Parathyroid adenoma (tissue), 2 donors: ENCODE measurements around the gene PCDHGA9.
"Not testable (repeated sequence)": the region's sequence is repeated elsewhere in the genome, so short reads cannot be mapped to it uniquely, and the experiment has no call there.

ENCODE experiments used
- H2AFZ ChIP-seq: fragments of 300-600 bp; sonication (generic); one replicate; pipeline ENCODE4 v1.7.0; 2017; ENCODE audit warnings: antibody characterized with exemption, mild to moderate bottlenecking
- H3K27ac ChIP-seq: fragments of 300-600 bp; sonication (generic); one replicate; pipeline ENCODE4 v1.7.0; 2017
- H3K27me3 ChIP-seq: fragments of 300-600 bp; sonication (generic); one replicate; pipeline ENCODE4 v1.7.0; 2017; ENCODE audit warnings: low read length; ENCODE audit not compliant: control insufficient read depth, insufficient read depth
- H3K36me3 ChIP-seq: fragments of 300-600 bp; sonication (generic); one replicate; pipeline ENCODE4 v1.7.0; 2017; ENCODE audit warnings: low read length; ENCODE audit not compliant: control insufficient read depth, insufficient read depth
- H3K4me1 ChIP-seq: fragments of 300-600 bp; sonication (generic); one replicate; pipeline ENCODE4 v1.7.0; 2017; ENCODE audit warnings: control low read depth
- H3K4me2 ChIP-seq: fragments of 300-600 bp; sonication (generic); one replicate; pipeline ENCODE4 v1.7.0; 2017; ENCODE audit warnings: low read length
- H3K4me3 ChIP-seq: fragments of 300-600 bp; sonication (generic); one replicate; pipeline ENCODE4 v1.7.0; 2017; ENCODE audit warnings: low read depth, low read length
- H3K79me2 ChIP-seq: fragments of 300-600 bp; sonication (generic); one replicate; pipeline ENCODE4 v1.7.0; 2017; ENCODE audit warnings: control low read depth
- H3K9ac ChIP-seq: fragments of 300-600 bp; sonication (generic); one replicate; pipeline ENCODE4 v1.7.0; 2017; ENCODE audit warnings: mild to moderate bottlenecking
- H3K9me3 ChIP-seq: fragments of 300-600 bp; sonication (generic); one replicate; pipeline ENCODE4 v1.7.0; 2017; ENCODE audit warnings: low read length; ENCODE audit not compliant: control insufficient read depth
- CTCF ChIP-seq: fragments of 300-600 bp; sonication (generic); IDR thresholded peaks from one replicate; pipeline ENCODE4 v1.7.0; 2017; ENCODE audit warnings: antibody characterized with exemption, mild to moderate bottlenecking
- donor health status: primary hyperparathyroidism.

Gene PCDHGA9

GRCh38 chr5:141422742-141423291 lies 20.2 kb downstream of the PCDHGA9 start:
- Histone ChIP-seq H3K79me2 (no peaks in the 10 kb centered on the region), H3K27ac (no peak overlapping the region), H3K9ac (no peak overlapping the region), H3K4me1 (no peaks in the 10 kb centered on the region), H2AFZ (no peak overlapping the region), H3K4me2 (no peak overlapping the region), H3K9me3 (peaks cover 21% of the 10 kb centered on the region), H3K36me3 (peaks cover 20% of the 10 kb centered on the region), H3K4me3 (no peak overlapping the region), H3K27me3 (no peaks in the 10 kb centered on the region)
- TF ChIP-seq CTCF: no peak

- Histone ChIP-seq H3K9me3 (peaks cover 9% of the 10 kb centered on the region), H3K4me3 (no peak overlapping the region), H3K27me3 (no peaks in the 10 kb centered on the region)
Observed at GRCh38 chr5:141427783-141428426, 25.3 kb downstream of the PCDHGA9 start.

GRCh38 chr5:141430332-141431113 lies 27.9 kb downstream of the PCDHGA9 start, which contains the start of gene PCDHGA12:
PCDHGA12 (plus strand) TSS chr5:141430507; CDS start chr5:141430760, 253 bp downstream.
- no peaks in the 10 kb centered on the region for H3K4me1 ChIP-seq
- H2AFZ ChIP-seq: no peak within 1 kb of the TSS
- H3K4me2 ChIP-seq: peak within 1 kb of the TSS; percentile 18
- peaks cover 1% of the 10 kb centered on the region for H3K36me3 ChIP-seq
- peaks cover 5% of the 10 kb centered on the region for H3K9me3 ChIP-seq
- no peak within 1 kb of the TSS for H3K4me3 ChIP-seq
- no peak within 1 kb of the TSS for H3K27ac ChIP-seq
- peak; percentile 15 for TF ChIP-seq CTCF
- no peaks in the 10 kb centered on the region for H3K27me3 ChIP-seq
- no peak within 1 kb of the TSS for H3K9ac ChIP-seq
- peaks cover 5% of the 10 kb centered on the region for H3K79me2 ChIP-seq

More at GRCh38 chr5:141427783-141428426, 25.3 kb downstream of the PCDHGA9 start:
- no peak overlapping the region for H2AFZ ChIP-seq
- no peak overlapping the region for H3K9ac ChIP-seq
- no peak overlapping the region for H3K4me2 ChIP-seq
- no peak for TF ChIP-seq CTCF
- no peaks in the 10 kb centered on the region for H3K4me1 ChIP-seq
- no peak overlapping the region for H3K27ac ChIP-seq
- H3K36me3 ChIP-seq: peaks cover 8% of the 10 kb centered on the region
- H3K79me2 ChIP-seq: peaks cover 5% of the 10 kb centered on the region

GRCh38 chr5:141431286-141431685 lies 28.7 kb downstream of the PCDHGA9 start:
- TF ChIP-seq CTCF: no peak
- H3K27me3 ChIP-seq: no peaks in the 10 kb centered on the region
- no peaks in the 10 kb centered on the region for H3K36me3 ChIP-seq
- H3K9me3 ChIP-seq: peaks cover 3% of the 10 kb centered on the region
- no peak overlapping the region for H2AFZ ChIP-seq
- peaks cover 5% of the 10 kb centered on the region for H3K79me2 ChIP-seq
- H3K4me2 ChIP-seq: no peak overlapping the region
- H3K27ac ChIP-seq: no peak overlapping the region
- no peak overlapping the region for H3K9ac ChIP-seq
- H3K4me1 ChIP-seq: no peaks in the 10 kb centered on the region
- no peak overlapping the region for H3K4me3 ChIP-seq

GRCh38 chr5:141432308-141432707 lies 29.7 kb downstream of the PCDHGA9 start:
- H3K36me3 ChIP-seq, H3K79me2 ChIP-seq, H2AFZ ChIP-seq, H3K9ac ChIP-seq, H3K4me2 ChIP-seq, H3K9me3 ChIP-seq, H3K4me1 ChIP-seq, H3K4me3 ChIP-seq, H3K27me3 ChIP-seq, H3K27ac ChIP-seq: not testable (repeated sequence)

- not testable (repeated sequence) for H3K9me3 ChIP-seq, H3K4me3 ChIP-seq, H3K9ac ChIP-seq
Observed at GRCh38 chr5:141432726-141433125, 30.1 kb downstream of the PCDHGA9 start.

More at GRCh38 chr5:141432726-141433125, 30.1 kb downstream of the PCDHGA9 start:
- H3K27ac ChIP-seq, H3K79me2 ChIP-seq, H3K36me3 ChIP-seq, H3K4me2 ChIP-seq, H3K4me1 ChIP-seq, H3K27me3 ChIP-seq, H2AFZ ChIP-seq: not testable (repeated sequence)
